Prostate gland (tissue), 2 donors: ENCODE data around the gene DPP3. TPM values are rescaled to one million over a fixed set of nuclear protein-coding genes. Genes with fewer than 3 reads are reported as not detected.

ENCODE experiments used
- DNase-seq: peaks from one replicate; pipeline ENCODE4 v3.0.0-alpha.2; 2019; ENCODE audit warnings: low spot score
- H3K27ac ChIP-seq, 2 donors: fragments of 200-600 bp; sonication (generic); 2 replicates each; pipeline ENCODE4 v1.5.1; 2017 to 2019
- H3K27me3 ChIP-seq: fragments of 200-600 bp; sonication (generic); replicated peaks from 2 replicates; pipeline ENCODE4 v1.5.1; 2019; ENCODE audit not compliant: insufficient read depth
- H3K36me3 ChIP-seq, 2 donors: fragments of 200-600 bp; sonication (generic); 1 replicate in 1 of 2; 2 replicates in 1 of 2; pipeline versions ENCODE4 v1.5.1 to v1.8.1; 2017 to 2019
- H3K4me1 ChIP-seq: fragments of 200-600 bp; sonication (generic); replicated peaks from 2 replicates; pipeline ENCODE4 v1.5.1; 2019
- H3K4me3 ChIP-seq, 2 donors: fragments of 200-600 bp; sonication (generic); 2 replicates each; pipeline ENCODE4 v1.5.1; 2017 to 2019
- H3K9me3 ChIP-seq: fragments of 200-600 bp; sonication (generic); 2 replicates; pipeline ENCODE4 v1.5.1; 2017
- POLR2A ChIP-seq: fragments of 450-650 bp; IDR thresholded peaks from one replicate; pipeline ENCODE4 v1.6.1; 2016; ENCODE audit warnings: antibody characterized with exemption, mild to moderate bottlenecking
- POLR2AphosphoS5 ChIP-seq: sonication (generic); formaldehyde crosslinking; IDR thresholded peaks from one replicate; pipeline ENCODE4 v1.6.1; 2017; ENCODE audit warnings: antibody characterized with exemption
- WGBS: methylation state at CpG from one replicate; pipeline ENCODE4 v1.1.5; 2018; 5-methylcytosine and 5-hydroxymethylcytosine counted together
- intact Hi-C: fragments of 100-400 bp; cut with DNase I; formaldehyde crosslinking; loops from one replicate; pipeline ENCODE4 v1.14.2; 2022
- total RNA-seq, 2 donors: library from RNA; depleted of rRNA; stranded (reverse); fragments of >200 nt; gene quantifications; one replicate each; pipeline ENCODE4 v1.1.0, GENCODE V29; 2016
- TF ChIP-seq, protein P1 (sequence below), 4 experiments: fragments of 200-600 bp in 2 of 4; fragments of 450-650 bp in 2 of 4; sonication (generic) in 2 of 4; IDR thresholded peaks; 1 replicate in 3 of 4; 2 replicates in 1 of 4; pipeline ENCODE4 v1.5.1; 2016 to 2019; ENCODE audit warnings: antibody characterized with exemption in 4 of 4, mild to moderate bottlenecking in 2 of 4, moderate library complexity in 2 of 4

The DPP3 gene
- total RNA-seq, 2 donors from 2014 or later: 37.0 to 53.6 TPM

DNA sequence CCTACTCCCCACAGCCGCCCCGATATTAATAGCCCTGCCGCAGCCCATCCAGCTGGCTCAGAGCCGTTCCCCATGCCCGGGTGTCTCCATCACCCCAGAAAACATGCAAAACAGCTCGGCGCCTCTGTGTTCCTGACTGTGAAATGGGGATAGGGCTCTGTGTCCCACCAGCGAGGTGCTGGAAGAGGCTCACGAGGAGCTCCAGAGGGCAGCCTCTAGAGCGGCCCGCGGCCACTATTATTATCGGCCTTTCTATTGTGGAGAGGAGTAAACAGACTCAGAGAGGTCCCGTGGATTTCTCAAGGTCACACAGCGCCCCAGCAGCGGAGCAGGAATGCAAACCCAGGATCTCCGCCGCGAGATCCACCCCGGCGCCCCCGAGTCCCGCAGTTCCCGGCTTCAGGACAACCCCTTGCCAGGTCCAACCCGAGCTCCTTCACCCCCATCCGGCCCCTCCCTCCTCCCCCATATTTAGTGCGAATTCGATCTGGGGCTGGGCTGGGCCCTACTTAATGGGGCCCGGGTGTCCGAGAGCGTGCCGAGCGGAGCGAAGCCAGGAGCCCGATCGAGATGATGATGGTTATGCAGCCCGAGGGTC, 66.2 kb downstream of the DPP3 start, which contains the start of gene ACTN3:
Gene ACTN3, plus strand, starts transcription at position 536 of the 598 bp plus-strand sequence. Its CDS starts 35 bp downstream, at position 571.
- 7% methylated on average over 36 of the region's 37 CpGs for WGBS
- H3K9me3 ChIP-seq: no peaks in the 10 kb centered on the region
- TF ChIP-seq POLR2A (no peak), POLR2AphosphoS5 (no peak)
- TF ChIP-seq, protein P1, sequence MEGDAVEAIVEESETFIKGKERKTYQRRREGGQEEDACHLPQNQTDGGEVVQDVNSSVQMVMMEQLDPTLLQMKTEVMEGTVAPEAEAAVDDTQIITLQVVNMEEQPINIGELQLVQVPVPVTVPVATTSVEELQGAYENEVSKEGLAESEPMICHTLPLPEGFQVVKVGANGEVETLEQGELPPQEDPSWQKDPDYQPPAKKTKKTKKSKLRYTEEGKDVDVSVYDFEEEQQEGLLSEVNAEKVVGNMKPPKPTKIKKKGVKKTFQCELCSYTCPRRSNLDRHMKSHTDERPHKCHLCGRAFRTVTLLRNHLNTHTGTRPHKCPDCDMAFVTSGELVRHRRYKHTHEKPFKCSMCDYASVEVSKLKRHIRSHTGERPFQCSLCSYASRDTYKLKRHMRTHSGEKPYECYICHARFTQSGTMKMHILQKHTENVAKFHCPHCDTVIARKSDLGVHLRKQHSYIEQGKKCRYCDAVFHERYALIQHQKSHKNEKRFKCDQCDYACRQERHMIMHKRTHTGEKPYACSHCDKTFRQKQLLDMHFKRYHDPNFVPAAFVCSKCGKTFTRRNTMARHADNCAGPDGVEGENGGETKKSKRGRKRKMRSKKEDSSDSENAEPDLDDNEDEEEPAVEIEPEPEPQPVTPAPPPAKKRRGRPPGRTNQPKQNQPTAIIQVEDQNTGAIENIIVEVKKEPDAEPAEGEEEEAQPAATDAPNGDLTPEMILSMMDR (IDR thresholded peaks at IDR 0.05): no peak
- intact Hi-C loops: no loop called here
- peak within 1 kb of the TSS in 1 of 2 donors; percentile 55 for H3K27ac ChIP-seq
- DNase-seq: peak; percentile 19
- H3K27me3 ChIP-seq: no peaks in the 10 kb centered on the region
- peaks cover 4% of the 10 kb centered on the region for H3K4me1 ChIP-seq
- H3K36me3 ChIP-seq: no peaks in the 10 kb centered on the region
- peak within 1 kb of the TSS; percentile 71 to 81 for H3K4me3 ChIP-seq

DNA sequence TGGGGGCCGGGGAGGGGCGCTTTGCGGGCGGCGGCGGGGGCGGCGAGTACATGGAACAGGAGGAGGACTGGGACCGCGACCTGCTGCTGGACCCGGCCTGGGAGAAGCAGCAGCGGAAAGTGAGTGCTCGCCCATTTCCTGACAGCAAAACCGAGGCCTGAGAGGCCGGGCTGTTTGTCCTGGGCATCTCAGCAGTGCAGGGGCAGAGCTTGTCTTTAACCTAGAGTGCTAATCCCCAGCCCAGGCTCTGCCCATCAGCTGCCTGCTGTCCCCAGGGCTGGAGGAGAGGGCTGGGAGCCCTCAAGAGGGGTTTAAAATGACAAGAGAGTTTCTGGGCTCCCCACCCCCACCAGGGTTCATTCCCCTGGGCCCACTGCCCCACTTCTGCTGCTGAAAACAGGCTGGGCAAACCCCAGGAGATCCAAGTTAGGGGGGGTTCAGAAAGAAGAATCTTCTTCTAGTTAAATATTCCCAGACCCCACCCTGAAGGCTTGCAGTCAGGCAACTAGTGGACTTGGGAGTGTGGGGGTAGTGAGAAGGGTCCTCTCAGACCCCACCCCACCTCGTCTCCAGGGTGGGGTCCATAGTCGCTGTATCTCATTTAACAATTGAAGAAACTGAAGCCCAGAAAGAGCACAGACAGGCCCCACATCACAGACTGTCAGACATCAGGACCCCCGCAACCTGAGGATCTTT, 66.9 kb downstream of the DPP3 start:
- no peak overlapping the region for H3K27ac ChIP-seq
- TF ChIP-seq POLR2AphosphoS5 (no peak), POLR2A (no peak)
- TF ChIP-seq, protein P1 (IDR thresholded peaks at IDR 0.05): no peak

DNA sequence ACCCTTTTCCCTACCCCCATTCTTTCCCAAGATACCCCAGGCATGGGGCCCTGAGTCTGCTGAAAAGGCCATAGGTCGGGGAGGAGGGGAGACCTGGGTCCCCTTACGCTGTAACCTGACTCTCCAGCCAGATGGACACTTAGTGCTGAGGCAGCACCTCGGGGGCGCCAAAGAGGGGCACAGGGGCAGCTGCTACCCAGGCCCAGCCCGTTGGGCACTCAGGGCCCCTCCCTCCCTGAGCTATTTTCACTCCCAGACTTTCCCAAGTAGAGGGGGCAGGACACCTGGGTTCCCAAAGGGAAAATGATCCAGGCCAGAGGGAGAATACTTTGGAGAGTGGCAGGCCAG, 67.4 kb downstream of the DPP3 start:
- WGBS: 56% methylated on average over 5 of the region's 5 CpGs
- DNase-seq: no peak
- Histone ChIP-seq H3K4me3 (no peak overlapping the region), H3K9me3 (no peaks in the 10 kb centered on the region), H3K36me3 (no peaks in the 10 kb centered on the region), H3K27me3 (no peaks in the 10 kb centered on the region), H3K27ac (no peak overlapping the region), H3K4me1 (peaks cover 4% of the 10 kb centered on the region)
- TF ChIP-seq POLR2A (no peak), POLR2AphosphoS5 (no peak)
- intact Hi-C loops: no loop called here

More for the DNA sequence above, 66.9 kb downstream of the DPP3 start:
- Histone ChIP-seq H3K4me3 (no peak overlapping the region), H3K27me3 (no peaks in the 10 kb centered on the region), H3K9me3 (no peaks in the 10 kb centered on the region), H3K36me3 (no peaks in the 10 kb centered on the region), H3K4me1 (peaks cover 4% of the 10 kb centered on the region)
- whole genome bisulfite sequencing: 37% methylated on average over 18 of the region's 18 CpGs
- intact Hi-C loops: no loop called here
- no peak for DNase-seq

DNA sequence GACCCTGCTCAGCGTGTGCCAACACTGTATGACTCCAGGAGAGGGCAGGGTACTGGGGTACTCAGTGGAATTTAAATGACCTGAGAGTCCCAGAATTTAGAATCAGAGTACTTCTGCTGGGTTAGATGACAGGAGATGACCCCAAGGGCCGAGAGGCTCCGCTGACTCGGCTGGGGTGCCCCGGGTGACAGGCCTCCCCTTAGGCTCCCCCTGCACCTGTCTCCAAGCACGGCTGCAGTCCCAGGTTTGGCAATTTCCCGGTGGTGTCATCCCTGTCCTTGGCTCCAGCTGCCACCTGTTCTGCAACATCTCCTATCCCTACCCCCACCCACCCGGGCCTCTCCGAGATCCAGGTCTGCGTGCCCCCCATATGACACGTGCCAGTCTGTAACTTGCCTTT, 67.8 kb downstream of the DPP3 start:
- no peak overlapping the region for H3K4me3 ChIP-seq
- H3K27ac ChIP-seq: no peak overlapping the region
- intact Hi-C loops: no loop called here
- no peaks in the 10 kb centered on the region for H3K27me3 ChIP-seq
- H3K4me1 ChIP-seq: peaks cover 4% of the 10 kb centered on the region
- DNase-seq: no peak
- H3K36me3 ChIP-seq: no peaks in the 10 kb centered on the region
- TF ChIP-seq POLR2AphosphoS5 (no peak), POLR2A (no peak)
- TF ChIP-seq, protein P1 (IDR thresholded peaks at IDR 0.05): no peak
- no peaks in the 10 kb centered on the region for H3K9me3 ChIP-seq
- whole genome bisulfite sequencing: 39% methylated on average over 11 of the region's 11 CpGs

DNA sequence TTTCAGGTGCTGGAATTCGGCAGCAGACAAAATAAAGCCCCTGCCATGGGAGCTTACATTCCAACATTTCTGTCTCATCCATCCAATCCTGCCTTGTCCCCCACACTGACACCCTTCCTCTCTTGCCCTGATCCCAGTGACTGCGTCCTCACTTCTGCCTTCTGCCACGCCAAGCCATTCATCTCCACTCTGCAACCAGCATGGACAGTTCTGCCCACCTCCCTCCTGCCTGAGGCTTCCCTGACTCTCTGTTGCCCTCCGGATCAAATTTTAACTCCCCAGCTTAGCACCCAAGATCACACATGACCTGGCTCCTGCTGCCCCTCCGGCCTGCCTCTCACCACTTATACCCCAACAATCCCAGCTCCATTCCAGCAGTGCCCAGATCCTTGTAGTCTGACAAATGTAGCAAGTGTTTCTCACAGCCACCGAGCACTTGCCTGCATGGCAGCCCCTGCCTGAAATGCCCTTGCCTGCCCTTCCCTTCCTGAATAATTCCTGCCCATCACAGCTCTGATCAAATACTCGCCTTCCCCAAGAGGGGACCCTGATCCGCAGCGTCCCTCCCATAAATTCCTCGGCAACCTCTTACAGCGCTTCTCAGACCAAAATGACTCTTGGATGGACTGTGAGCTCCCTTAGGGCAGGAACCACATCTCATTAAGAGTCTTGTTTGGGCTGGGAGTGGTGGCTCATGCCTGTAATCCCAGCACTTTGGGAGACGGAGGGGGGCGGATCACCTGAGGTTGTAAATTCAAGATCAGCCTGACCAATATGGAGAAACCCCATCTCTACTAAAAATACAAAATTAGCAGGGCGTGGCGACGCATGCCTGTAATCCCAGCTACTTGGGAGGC, 68.8 kb downstream of the DPP3 start:
- Histone ChIP-seq H3K36me3 (no peaks in the 10 kb centered on the region), H3K4me1 (peaks cover under 1% of the 10 kb centered on the region), H3K9me3 (no peaks in the 10 kb centered on the region), H3K4me3 (no peak overlapping the region), H3K27ac (no peak overlapping the region), H3K27me3 (no peaks in the 10 kb centered on the region)
- TF ChIP-seq, protein P1 (IDR thresholded peaks at IDR 0.05): no peak
- TF ChIP-seq POLR2AphosphoS5 (no peak), POLR2A (no peak)
- intact Hi-C loops: no loop called here
- 47% methylated on average over 16 of the region's 16 CpGs for WGBS
- no peak for DNase-seq
